PC-9 (cell line): ENCODE data around the gene EOMES. TPM values are rescaled to one million over a fixed set of nuclear protein-coding genes. Genes with fewer than 3 reads are reported as not detected.

Experiments used
- BruUV-seq: library from RNA; stranded (reverse); fragments of 400-500 nt; replicated peaks from 2 replicates; lab custom pipeline; 2021; lab: Mats Ljungman, UMichigan
- CTCF ChIA-PET: fragments of 300-600 bp; sonication (Branson Sonifier 250); formaldehyde crosslinking; loops from one replicate; lab custom pipeline; 2022; ENCODE audit warnings: antibody characterized with exemption; lab: Charles Lee
- POLR2A ChIA-PET: fragments of 300-600 bp; sonication (Branson Sonifier 250); formaldehyde crosslinking; loops from one replicate; lab custom pipeline; 2022; ENCODE audit warnings: antibody characterized with exemption; ENCODE audit not compliant: unreplicated experiment; lab: Charles Lee
- DNase-seq, 2 experiments: peaks; one replicate each; pipeline versions ENCODE4 v3.0.0 to v3.0.0-alpha.2; 2015 to 2022; ENCODE audit warnings: mixed read lengths in 1 of 2
- H2AFZ ChIP-seq: fragments of 200-600 bp; sonication (generic); 2 replicates; pipeline ENCODE4 v1.8.1; 2017; ENCODE audit warnings: antibody characterized with exemption
- H3F3A ChIP-seq: fragments of 200-600 bp; sonication (generic); 2 replicates; pipeline ENCODE4 v1.8.1; 2017; ENCODE audit warnings: antibody characterized with exemption, mild to moderate bottlenecking, low read depth; ENCODE audit not compliant: insufficient read depth
- H3K27ac ChIP-seq: fragments of 200-600 bp; sonication (generic); 2 replicates; pipeline ENCODE4 v1.6.1; 2016; ENCODE audit warnings: mixed run types
- H3K27me3 ChIP-seq: fragments of 200-600 bp; sonication (generic); 2 replicates; pipeline ENCODE4 v1.6.1; 2016; ENCODE audit warnings: low read depth, mixed run types; ENCODE audit not compliant: insufficient read depth
- H3K36me3 ChIP-seq: fragments of 200-600 bp; sonication (generic); 2 replicates; pipeline ENCODE4 v1.6.1; 2016; ENCODE audit warnings: low read depth, mixed run types
- H3K4me1 ChIP-seq: fragments of 200-600 bp; sonication (generic); replicated peaks from 2 replicates; pipeline ENCODE4 v1.6.1; 2016; ENCODE audit warnings: mixed run types; ENCODE audit not compliant: insufficient read depth
- H3K4me2 ChIP-seq: fragments of 200-600 bp; sonication (generic); 2 replicates; pipeline ENCODE4 v1.6.1; 2017; ENCODE audit warnings: mixed run types
- H3K4me3 ChIP-seq: fragments of 200-600 bp; sonication (generic); 2 replicates; pipeline ENCODE4 v1.6.1; 2016; ENCODE audit warnings: mixed run types
- H3K79me2 ChIP-seq: fragments of 200-600 bp; sonication (generic); 2 replicates; pipeline ENCODE4 v1.6.1; 2017; ENCODE audit warnings: low read depth, mixed run types
- H3K9me2 ChIP-seq: fragments of 200-600 bp; sonication (generic); 2 replicates; pipeline ENCODE4 v1.8.1; 2017; ENCODE audit warnings: mild to moderate bottlenecking; ENCODE audit not compliant: insufficient read depth
- H3K9me3 ChIP-seq: fragments of 200-600 bp; sonication (generic); 2 replicates; pipeline ENCODE4 v1.8.1; 2016; ENCODE audit warnings: low read depth; ENCODE audit not compliant: insufficient read depth
- H4K20me1 ChIP-seq: fragments of 200-600 bp; sonication (generic); 2 replicates; pipeline ENCODE4 v1.8.1; 2017; ENCODE audit not compliant: insufficient read depth
- CTCF ChIP-seq: fragments of 200-600 bp; sonication (generic); conservative IDR thresholded peaks from 2 replicates; pipeline ENCODE4 v1.6.1; 2017; ENCODE audit warnings: mixed run types, antibody characterized with exemption, mild to moderate bottlenecking, moderate library complexity
- EZH2 ChIP-seq: fragments of 200-600 bp; sonication (generic); IDR thresholded peaks from 2 replicates; pipeline ENCODE4 v1.8.0; 2017; ENCODE audit warnings: antibody characterized with exemption, low read depth
- intact Hi-C: fragments of 100-400 bp; cut with micrococcal nuclease; formaldehyde crosslinking; loops from one replicate; pipeline ENCODE4 v1.10.0; 2022; ENCODE audit not compliant: unreplicated experiment
- total RNA-seq: library from RNA; stranded (reverse); gene quantifications from 2 replicates; pipeline ENCODE4 v1.2.3, GENCODE V29; 2021

Gene EOMES
- total RNA-seq, 1 experiment from 2014 or later: not detected

GRCh38 chr3:27758083-27758482 is 36.0 kb upstream of the EOMES start:
- Histone ChIP-seq H3K9me3 (no peaks in the 10 kb centered on the region; the same call in 1 of the 2 replicates), H3K9me2 (no peaks in the 10 kb centered on the region; the same call in 1 of the 2 replicates), H3F3A (peaks cover 6% of the 10 kb centered on the region; the same call in 1 of the 2 replicates), H3K27me3 (no peaks in the 10 kb centered on the region), H3K4me2 (no peak overlapping the region), H2AFZ (no peak overlapping the region), H3K4me1 (0 out of 2 replicates have a peak, but pooled peaks cover 8% of the 10 kb centered on the region), H3K79me2 (no peaks in the 10 kb centered on the region), H3K4me3 (no peak overlapping the region), H3K36me3 (no peaks in the 10 kb centered on the region), H4K20me1 (no peaks in the 10 kb centered on the region), H3K27ac (no peak overlapping the region)
- POLR2A ChIA-PET: no interaction called here
- CTCF ChIA-PET: no interaction called here
- TF ChIP-seq CTCF (no peak), EZH2 (no peak)
- intact Hi-C loops: no loop called here
- DNase-seq: peak in 1 of 2 experiments; percentile 60
- no TSS peak for BruUV-seq

GRCh38 chr3:27756877-27757276 is 34.8 kb upstream of the EOMES start:
- BruUV-seq: no TSS peak
- CTCF ChIA-PET: no interaction called here

GRCh38 chr3:27752926-27753325 is 30.8 kb upstream of the EOMES start:
- H3K27ac ChIP-seq: no peak overlapping the region
- ChIA-PET CTCF (no interaction called here), POLR2A (no interaction called here)
- no peak overlapping the region for H2AFZ ChIP-seq
- TF ChIP-seq EZH2: no peak
- intact Hi-C loops: no loop called here
- H3K9me3 ChIP-seq: no peaks in the 10 kb centered on the region; the same call in 1 of the 2 replicates
- H3K4me2 ChIP-seq: no peak overlapping the region
- H3K4me3 ChIP-seq: no peak overlapping the region
- BruUV-seq: no TSS peak
- 0 out of 2 replicates have a peak, but pooled peaks cover 8% of the 10 kb centered on the region for H3K4me1 ChIP-seq
- H3F3A ChIP-seq: no peaks in the 10 kb centered on the region; the same call in 1 of the 2 replicates
- DNase-seq: no peak
- no peaks in the 10 kb centered on the region for H3K36me3 ChIP-seq
- no peaks in the 10 kb centered on the region for H3K79me2 ChIP-seq
- no peaks in the 10 kb centered on the region; the same call in 1 of the 2 replicates for H3K9me2 ChIP-seq
- no peaks in the 10 kb centered on the region; the same call in 1 of the 2 replicates for H4K20me1 ChIP-seq
- no peaks in the 10 kb centered on the region for H3K27me3 ChIP-seq

More at GRCh38 chr3:27756877-27757276, 34.8 kb upstream of the EOMES start:
- H3K9me3 ChIP-seq: no peaks in the 10 kb centered on the region; the same call in 1 of the 2 replicates
- peaks cover 6% of the 10 kb centered on the region; the same call in 1 of the 2 replicates for H3F3A ChIP-seq
- TF ChIP-seq EZH2 (no peak), CTCF (no peak)
- H3K36me3 ChIP-seq: no peaks in the 10 kb centered on the region
- no peaks in the 10 kb centered on the region for H3K27me3 ChIP-seq
- no peaks in the 10 kb centered on the region for H4K20me1 ChIP-seq
- H3K9me2 ChIP-seq: no peaks in the 10 kb centered on the region; the same call in 1 of the 2 replicates
- H3K27ac ChIP-seq: no peak overlapping the region
- POLR2A ChIA-PET: no interaction called here
- no peak overlapping the region for H3K4me2 ChIP-seq
- no peak overlapping the region for H3K4me3 ChIP-seq
- intact Hi-C loops: no loop called here
- 0 out of 2 replicates have a peak, but pooled peaks cover 8% of the 10 kb centered on the region for H3K4me1 ChIP-seq
- DNase-seq: no peak
- H2AFZ ChIP-seq: no peak overlapping the region; the same call in 1 of the 2 replicates
- H3K79me2 ChIP-seq: no peaks in the 10 kb centered on the region
